Left kidney (tissue), 8 donors: ENCODE data around the gene GGPS1. TPM values are rescaled to one million over a fixed set of nuclear protein-coding genes. Genes with fewer than 3 reads are reported as not detected.
A peak's percentile ranks its signal among the peaks of the same experiment; 100 is the strongest.
"Not testable (repeated sequence)": the region's sequence is repeated elsewhere in the genome, so short reads cannot be mapped to it uniquely, and the experiment has no call there.

Experiments used
- DNase-seq: peaks from one replicate; pipeline ENCODE4 v3.0.0-alpha.2; 2013
- long read RNA-seq, 8 donors: transcript quantifications; one replicate each; lab custom pipeline, GENCODE V29; 2026
- polyA plus RNA-seq: library from polyadenylated mRNA; unstranded; fragments of 120-200 nt; gene quantifications from one replicate; pipeline ENCODE4 v1.2.1, GENCODE V29; 2013; ENCODE audit not compliant: insufficient read length

The GGPS1 gene
- polyA plus RNA-seq, result 64.1 TPM
- long read RNA-seq, donor 1, transcript GGPS1-201 (4 exons, 2,895 nt), result major isoform, 11 of 14 reads
- long read RNA-seq, donor 1, partial matches to known transcripts, result 0 of 14 reads
- long read RNA-seq, donor 1, other reads (novel, unspliced or antisense), result 0 of 14 reads
- long read RNA-seq, donor 2, transcript GGPS1-201 (4 exons, 2,895 nt), result major isoform, 10 of 13 reads
- long read RNA-seq, donor 2, partial matches to known transcripts, result 0 of 13 reads
- long read RNA-seq, donor 2, other reads (novel, unspliced or antisense), result 0 of 13 reads
- long read RNA-seq, donor 3, transcript GGPS1-201 (4 exons, 2,895 nt), result major isoform, 17 of 18 reads
- long read RNA-seq, donor 3, partial matches to known transcripts, result 0 of 18 reads
- long read RNA-seq, donor 3, other reads (novel, unspliced or antisense), result 0 of 18 reads
- long read RNA-seq, donor 4, partial matches to known transcripts, result 0 of 2 reads
- long read RNA-seq, donor 4, other reads (novel, unspliced or antisense), result 0 of 2 reads
- long read RNA-seq, donor 5, transcript GGPS1-201 (4 exons, 2,895 nt), result major isoform, 30 of 32 reads
- long read RNA-seq, donor 5, partial matches to known transcripts, result 0 of 32 reads
- long read RNA-seq, donor 5, other reads (novel, unspliced or antisense), result 0 of 32 reads
- long read RNA-seq, donor 6, transcript GGPS1-201 (4 exons, 2,895 nt), result major isoform, 7 of 9 reads
- long read RNA-seq, donor 6, partial matches to known transcripts, result 0 of 9 reads
- long read RNA-seq, donor 6, other reads (novel, unspliced or antisense), result 0 of 9 reads
- long read RNA-seq, donor 7, transcript GGPS1-201 (4 exons, 2,895 nt), result major isoform, 29 of 30 reads
- long read RNA-seq, donor 7, partial matches to known transcripts, result 0 of 30 reads
- long read RNA-seq, donor 7, other reads (novel, unspliced or antisense), result 0 of 30 reads
- long read RNA-seq, donor 8, transcript GGPS1-201 (4 exons, 2,895 nt), result major isoform, 8 of 8 reads
- long read RNA-seq, donor 8, partial matches to known transcripts, result 0 of 8 reads
- long read RNA-seq, donor 8, other reads (novel, unspliced or antisense), result 0 of 8 reads

DNA sequence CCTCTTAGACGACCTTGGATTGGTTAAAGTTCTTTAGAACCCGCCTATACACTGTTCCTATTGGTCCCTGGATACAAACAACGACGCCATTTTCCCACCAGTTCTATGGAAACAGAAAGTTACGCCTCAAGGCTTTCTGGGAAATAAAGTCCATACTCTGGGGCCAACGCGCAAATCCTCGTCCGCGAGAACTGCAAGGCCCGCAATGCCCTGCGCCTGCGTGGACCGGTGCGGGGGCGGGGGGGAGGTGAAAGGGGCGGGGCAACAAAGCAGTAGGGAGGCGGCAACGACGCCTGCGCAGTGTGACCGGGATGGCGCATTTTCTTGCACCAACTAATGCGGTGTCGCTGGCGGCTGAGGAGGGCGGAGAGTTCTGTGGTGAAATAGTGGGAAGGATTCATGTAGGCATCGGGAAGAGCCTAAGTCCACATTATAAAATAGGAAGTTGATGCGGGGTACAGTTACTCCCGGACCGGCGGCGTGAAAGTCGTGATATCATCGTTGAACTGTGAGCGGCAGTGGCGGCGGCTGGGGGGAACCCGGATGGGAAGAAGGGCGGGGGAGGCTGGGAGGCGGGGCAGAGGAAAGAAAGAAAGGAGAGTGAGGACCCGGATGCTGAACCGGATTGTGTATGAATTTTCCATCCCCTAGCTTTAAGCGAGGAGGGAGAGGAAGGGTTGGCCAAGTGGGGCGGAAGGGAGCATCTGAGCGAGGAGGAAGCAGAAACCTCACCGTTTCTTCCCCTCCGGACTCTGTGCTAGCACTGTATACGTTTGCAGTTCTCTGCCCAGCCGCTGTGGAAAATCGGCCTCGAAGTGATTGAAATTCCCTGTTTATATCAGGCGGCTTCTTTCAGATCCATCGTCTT lies at the start of gene GGPS1:
TSS of gene GGPS1 (plus strand) at position 300 of the 868 bp plus-strand sequence. CDS start 6,695 bp downstream, outside the sequence.
- peak; percentile 100 for DNase-seq

DNA sequence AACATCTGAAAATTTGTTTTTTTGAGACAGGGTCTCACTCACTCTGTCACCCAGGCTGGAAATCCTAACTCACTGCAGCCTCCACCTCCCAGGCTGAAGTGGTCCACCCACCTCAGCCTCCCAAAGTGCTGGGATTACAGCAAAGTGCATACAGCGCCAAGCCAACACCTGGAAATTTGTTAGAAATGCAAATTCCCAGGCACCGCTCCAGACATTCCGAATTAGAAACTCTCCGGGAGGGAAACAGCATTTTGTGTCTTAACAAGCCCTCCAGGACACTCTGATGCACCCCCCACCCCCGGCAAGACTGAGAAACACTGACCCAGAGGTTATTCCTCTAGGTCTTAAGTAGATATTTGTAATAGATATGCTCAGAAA lies 49.5 kb upstream of the GGPS1 start:
- DNase-seq, result no peak

DNA sequence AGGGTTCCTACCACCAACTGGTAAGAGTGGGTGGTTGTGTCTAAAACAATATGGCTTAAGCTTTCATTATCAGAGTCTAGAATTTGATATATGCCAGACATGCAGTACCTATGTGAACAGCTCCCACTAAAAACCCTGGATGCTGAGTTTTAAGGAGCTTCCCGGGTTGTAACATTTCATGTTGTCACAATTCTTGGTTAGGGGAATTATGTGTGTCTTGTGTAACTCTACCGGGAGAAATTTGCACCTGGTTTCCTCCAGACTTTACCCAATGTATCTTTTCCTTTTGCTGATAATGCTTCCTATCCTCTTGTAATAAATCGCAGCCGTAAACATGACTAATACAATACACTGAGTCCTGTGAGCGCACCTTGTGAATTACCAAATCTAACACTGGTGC lies 48.7 kb upstream of the GGPS1 start:
- DNase-seq, result no peak

DNA sequence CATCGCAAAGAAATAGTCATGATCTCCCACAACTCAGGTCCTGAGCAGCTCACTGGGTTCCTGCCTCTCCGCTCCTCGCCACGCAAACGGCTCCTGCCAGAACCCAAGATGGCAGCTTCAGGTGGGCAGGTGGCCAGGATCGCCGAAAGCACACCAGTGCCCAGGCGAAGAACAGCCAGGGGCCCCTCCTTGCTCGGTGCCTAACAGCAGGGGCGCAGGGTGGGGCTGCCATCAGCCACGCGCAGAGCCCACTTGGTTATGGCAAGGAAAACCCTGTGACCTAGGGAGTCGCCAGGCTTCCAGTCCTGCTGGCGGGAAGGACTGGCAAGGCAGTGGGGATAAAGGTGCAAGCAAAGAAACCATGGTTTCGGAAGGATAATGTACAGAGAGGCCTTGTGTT lies 47.9 kb upstream of the GGPS1 start:
- DNase-seq, result no peak

DNA sequence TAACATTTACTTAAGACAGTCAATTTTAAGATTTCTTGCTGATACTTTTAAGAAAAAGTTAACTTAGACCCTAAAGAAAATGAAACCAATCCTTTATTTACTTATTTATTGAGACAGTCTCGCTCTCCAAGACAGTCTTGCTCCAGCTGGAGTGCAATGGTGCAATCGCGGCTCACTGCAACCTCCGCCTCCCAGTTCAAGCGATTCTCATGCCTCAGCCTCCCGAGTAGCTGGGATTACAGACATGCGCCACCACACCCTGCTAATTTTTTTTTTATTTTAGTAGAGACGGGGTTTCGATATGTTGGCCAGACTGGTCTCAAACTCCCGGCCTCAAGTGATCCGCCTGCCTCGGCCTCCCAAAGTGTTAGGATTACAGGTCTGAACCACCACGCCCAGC lies 44.7 kb upstream of the GGPS1 start:
- not testable (repeated sequence) for DNase-seq

DNA sequence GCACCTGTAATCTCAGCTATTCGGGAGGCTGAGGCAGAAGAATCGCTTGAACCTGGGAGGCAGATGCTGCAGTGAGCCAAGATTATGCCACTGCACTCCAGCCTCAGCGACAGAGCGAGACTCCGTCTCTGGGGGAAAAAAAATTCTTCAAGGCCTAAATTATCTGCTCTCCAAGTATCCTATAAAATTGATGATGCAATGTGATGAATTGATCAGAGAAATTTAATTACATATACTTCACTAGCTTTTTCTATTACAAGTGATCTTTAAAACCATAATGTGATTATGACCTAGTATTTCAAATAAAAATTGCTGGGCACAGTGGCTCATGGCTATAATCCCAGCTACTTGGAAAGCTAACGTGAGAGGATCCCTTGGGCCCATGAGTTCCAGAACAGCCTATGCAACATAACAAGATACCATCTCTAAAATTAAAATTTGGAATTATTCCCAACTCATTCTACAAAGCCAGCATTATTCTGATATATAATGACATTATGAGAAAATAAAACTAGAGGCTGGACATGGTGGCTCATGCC lies 44.1 kb upstream of the GGPS1 start:
- no peak for DNase-seq

DNA sequence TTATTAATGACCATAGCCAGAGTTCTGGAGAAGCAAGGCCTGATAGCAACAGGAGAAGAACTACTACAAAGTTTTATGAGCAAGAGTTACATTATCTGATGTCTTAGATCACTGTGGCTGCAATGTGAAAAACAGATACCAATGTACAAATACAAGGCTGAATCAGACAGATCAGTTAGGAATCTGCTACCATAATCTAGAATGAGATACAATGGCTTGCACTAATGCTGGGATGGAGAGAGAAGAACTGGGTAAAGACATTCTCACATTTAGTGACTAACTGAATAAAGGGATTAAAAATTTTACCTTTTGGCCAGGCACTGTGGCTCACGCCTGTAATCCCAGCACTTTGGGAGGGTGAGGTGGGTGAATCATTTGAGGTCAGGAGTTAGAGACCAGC lies 41.7 kb upstream of the GGPS1 start:
- DNase-seq, result no peak

DNA sequence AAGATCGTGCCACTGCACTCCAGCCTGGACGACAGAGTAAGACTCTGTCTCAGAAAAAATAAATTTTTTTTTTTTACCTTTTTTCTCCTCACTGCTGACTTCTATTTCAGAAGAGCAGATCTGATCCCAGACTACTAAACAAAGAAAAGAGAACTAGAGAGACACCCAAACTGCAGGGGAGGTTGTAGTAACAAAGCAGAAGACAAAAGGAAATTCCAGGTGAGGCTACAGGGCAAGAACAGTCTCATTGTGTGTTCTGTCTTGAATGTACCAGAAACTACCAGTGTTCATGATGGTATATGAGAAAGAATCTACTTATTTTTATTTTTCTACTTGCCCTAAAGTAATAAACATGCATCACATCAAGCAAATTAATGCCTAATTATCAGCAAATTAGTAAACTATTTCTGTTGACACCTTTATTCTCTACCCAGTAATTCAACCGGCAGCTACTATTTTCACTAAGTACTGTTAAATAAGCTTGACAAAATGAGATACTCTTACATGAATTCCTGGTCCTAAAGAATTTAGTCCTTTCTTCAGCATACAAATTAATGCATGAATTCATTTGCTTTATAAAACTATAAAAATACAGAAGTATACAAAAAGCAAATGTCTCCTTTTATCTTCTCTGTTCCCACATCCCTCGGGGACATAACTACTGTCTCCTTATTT lies 41.0 kb upstream of the GGPS1 start:
- no peak for DNase-seq

DNA sequence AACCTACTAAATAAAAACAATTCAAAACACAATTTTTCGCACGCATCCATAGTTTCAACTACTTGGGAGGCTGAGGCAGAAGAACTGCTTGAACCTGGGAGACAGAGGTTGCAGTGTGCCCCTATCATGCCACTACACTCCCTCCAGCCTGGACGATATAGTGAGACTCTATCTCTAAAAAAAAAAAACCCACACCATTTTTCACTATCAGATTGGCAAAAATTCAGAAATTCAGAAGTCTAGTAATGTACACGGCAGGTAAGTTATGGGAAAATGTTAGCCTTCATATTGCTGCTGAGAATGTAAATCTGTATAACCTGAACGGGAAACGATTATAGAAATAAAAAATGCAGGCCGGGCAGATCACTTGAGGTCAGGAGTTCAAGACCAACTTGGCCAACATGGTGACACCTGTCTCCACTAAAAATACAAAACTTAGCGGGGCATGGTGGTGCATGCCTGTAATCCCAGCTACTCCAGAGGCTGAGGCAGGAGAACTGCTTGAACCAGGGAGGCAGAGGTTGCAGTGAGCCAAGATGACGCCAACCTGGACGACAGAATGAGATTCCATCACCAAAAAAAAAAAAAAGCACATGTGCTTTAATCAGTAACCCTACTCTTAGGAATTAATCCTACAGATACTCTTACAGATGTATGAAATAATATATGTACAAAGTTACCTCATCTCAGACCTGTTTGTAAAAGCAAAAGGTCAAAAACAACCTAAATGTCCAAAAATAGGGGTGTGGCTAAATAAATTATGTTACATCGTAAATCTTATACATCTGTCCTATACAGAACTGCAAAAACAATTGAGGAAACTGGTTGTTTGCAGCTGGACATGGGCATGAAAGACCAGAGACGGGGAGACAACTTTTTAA lies 38.3 kb upstream of the GGPS1 start:
- DNase-seq, result no peak

DNA sequence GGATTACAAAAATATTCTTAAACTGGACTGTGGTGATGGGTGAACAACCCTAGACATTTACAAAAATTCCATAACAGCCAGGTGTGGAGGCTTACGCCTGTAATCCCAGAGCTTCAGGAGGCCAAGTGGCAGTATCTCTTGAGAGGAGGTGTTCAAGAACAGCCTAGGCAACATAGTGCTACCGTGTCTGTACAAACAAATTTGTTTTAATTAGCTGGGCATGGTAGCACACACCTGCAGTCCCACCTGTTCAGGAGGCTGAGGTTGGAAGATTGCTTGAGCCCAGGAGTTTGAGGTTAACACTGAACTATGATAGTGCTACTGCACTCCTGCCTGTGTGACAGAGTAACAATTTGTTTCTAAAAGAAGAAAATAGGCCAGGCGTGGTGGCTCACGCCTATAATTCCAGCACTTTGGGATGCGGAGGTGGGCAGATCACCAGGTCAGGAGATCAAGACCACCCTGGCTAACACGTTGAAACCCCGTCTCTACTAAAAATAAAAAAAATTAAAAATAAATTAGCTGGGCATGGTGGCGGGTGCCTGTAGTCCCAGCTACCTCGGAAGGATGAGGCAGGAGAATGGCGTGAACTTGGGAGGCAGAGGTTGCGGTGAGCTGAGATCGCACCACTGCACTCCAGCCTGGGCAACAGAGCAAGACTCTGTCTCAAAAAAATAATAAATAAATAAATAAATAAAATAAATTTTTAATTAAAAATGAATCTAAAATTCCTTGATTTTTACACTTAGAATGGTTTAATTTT lies 37.4 kb upstream of the GGPS1 start:
- no peak for DNase-seq

DNA sequence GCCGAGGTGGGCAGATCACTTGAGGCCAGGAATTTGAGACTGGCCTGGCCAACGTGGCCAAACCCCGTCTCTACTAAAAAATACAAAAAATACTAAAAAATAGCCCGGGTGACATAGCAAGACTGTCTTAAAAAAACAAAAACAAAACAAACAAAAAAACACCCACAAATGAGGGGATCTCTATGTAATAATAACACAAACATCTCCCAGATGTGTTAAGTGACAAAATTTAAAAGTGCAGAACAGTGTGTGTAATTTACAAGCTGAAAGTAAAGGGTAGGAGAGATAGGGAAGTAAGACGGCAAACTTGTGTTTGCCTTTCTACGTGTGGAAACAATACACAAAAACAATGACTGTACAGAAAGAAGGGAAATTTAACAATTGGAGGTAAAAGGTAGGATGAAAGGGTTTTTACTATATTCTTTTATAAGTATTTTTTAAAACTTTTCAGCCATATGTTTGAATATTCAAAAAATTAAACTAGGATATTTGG lies 36.7 kb upstream of the GGPS1 start:
- DNase-seq, result no peak

DNA sequence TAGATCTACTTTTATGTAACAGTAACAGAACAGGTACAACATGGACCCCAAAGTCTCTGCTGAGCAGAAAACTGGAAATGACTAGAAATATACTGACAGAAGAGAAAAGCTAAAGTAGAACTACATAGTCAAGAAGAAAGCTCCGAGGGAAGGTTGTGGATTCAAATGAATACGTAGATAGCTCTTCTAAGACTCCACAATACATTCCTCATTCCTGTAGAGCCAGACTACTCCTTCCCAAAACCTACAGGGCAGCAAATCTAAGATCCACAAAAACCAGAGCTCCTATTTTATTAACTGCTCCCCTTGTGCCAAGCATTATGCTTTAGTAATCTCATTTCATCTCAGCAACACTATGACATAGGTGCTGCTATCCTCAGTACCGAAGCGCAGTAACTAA lies 35.6 kb upstream of the GGPS1 start:
- DNase-seq, result no peak

DNA sequence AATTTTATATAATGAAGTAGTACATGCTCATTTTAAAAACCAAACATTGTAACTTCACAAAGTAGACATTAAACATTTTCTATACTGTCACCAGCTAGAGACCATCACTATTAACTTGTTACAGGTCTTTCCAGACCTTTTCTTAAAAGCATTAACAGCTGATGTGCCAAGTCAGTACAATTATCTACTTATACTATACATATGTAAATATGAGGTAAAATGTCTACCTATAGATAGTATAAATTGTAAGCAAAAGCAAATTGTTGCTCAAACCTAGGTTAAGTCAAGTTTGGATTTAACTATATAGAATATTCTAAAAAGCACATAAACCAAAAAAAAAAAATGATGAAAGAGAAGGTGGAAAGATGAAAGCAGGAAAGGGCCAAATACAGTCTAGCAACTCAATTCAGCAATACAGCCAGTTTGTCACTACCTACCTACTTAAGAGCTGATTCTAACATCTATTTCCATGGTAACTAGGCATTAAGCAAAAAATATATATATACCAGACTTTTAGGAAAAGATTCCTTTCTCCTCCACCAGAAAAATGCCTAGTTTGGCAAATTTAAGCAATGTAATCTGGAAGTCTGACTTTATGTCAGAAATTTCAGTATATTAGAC lies 34.9 kb upstream of the GGPS1 start:
- no peak for DNase-seq

DNA sequence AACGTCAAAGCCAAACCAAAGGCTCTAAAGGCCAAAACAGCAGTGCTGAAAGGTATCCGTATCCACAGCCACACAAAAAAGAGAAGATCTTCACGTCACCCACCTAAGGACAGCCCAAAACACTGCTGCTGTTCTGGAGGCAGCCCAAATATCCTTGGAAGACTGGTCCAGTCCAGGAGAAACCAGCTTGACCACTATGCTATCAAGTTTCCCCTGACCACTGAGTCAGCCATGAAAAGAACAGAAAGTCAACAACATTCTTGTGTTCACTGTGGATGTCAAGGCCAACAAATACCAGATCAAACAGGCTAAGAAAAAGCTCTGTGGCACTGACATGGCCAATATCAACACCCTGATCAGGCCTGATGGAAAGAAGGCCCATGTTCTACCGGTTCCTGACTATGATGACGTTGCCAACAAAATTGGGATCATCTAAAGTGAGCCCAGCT lies 32.4 kb upstream of the GGPS1 start:
- no peak for DNase-seq

DNA sequence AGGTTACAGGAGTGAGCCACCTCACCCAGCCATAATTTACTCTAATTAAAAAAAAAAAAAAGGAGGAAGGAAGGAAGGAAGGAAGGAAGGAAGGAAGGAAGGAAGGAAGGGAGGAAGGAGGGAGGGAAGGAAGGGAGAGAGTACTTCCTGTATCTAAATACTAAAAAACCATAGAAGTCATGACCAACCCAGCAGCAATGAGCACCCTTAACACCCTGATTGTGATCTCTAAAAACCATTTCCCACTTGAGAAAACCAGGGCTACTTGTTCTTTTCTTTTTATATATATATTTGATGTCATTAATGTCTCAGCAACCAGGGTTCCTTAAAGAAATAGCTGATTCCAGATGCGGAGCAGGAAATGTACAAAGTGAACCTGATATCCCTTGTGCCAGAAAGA lies 31.6 kb upstream of the GGPS1 start:
- no peak for DNase-seq

DNA sequence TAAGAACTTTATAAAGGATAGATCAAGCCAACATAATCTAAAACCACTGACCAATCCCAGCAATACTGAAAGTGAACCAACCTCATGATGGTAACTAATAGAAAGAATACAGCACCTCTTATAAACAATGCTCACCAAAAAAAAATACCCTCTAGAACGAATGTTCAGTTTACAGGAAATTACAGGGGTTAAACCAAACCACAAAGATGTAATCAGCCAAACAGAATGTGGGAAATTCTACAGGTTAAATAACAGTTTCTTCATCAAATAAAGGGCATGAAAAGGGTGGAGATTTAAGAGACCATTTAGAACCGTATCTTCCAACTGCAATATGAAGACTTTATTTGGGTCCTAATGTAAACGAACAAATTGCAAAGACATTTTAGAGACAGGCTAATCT lies 30.8 kb upstream of the GGPS1 start:
- no peak for DNase-seq

DNA sequence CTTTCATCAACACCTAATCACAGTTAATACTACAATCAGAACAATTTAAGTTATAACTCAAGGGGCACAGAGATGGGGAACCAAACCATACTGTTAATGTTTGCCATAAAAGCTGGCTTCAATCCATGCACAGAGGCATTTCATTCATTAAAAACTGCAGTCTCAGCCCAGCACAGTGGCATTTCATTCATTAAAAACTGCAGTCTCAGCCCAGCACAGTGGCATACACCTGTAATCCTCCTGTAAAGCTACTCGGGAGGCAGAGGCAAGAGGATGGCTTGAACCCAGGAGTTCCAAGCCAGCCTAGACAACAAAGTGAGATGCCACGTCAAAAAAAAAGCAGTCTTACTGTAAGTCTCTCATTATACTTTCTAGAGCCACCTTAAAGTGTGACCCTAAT lies 29.6 kb upstream of the GGPS1 start:
- DNase-seq, result no peak

DNA sequence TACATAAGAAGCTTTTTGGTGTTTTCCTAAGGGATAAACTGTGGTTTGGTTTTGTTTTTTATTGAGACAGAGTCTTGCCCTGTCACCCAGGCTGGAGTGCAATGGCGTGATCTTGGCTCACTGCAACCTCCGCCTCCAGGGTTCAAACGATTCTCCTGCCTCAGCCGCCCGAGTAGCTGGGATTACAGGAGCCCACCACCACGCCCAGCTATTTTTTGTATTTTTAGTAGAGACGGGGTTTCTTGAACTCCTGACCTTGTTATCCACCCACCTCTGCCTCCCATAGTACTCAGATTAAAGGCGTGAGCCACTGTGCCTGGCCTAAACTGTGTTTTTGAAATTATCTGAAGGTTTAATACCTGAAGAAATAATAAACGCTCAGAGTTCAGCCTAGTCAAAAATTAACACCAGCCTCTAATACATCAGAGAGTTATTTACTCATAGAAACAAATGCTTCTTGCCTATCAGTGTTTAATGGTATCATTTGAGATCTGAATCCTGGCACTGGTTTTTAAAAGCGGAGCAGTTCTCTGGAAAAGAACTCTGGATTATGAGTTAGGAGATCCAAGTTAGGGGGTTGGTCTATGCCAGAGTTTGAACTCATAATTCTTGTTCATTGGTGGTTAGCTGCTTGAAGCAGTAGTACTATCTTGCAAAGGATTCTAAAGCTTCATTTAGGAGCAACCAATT lies 29.1 kb upstream of the GGPS1 start:
- DNase-seq, result no peak
